Activated CD8-positive, alpha-beta T cell treated with anti-CD3 and anti-CD28 coated beads for 36 hours (primary cell): ENCODE measurements around the gene PARK7. TPM values are rescaled to one million over a fixed set of nuclear protein-coding genes. Genes with fewer than 3 reads are reported as not detected.

Experiments used
- ATAC-seq: fragments of 200-7000 bp; cut with Tn5 transposase; one replicate; pipeline ENCODE4 v1.10.0; 2021; ENCODE audit warnings: mild to moderate bottlenecking, moderate library complexity
- CTCF ChIA-PET: fragments of 350-600 bp; sonication (Branson Sonifier 250); formaldehyde crosslinking; loops from one replicate; lab custom pipeline; 2021; ENCODE audit warnings: antibody characterized with exemption; lab: Charles Lee
- POLR2A ChIA-PET: fragments of 350-600 bp; sonication (Branson Sonifier 250); formaldehyde crosslinking; loops from one replicate; lab custom pipeline; 2021; ENCODE audit warnings: antibody characterized with exemption; lab: Charles Lee
- DNase-seq: peaks from one replicate; pipeline ENCODE4 v3.0.0-alpha.2; 2020
- H3K27ac Mint-ChIP-seq: one replicate; pipeline ENCODE4 v1.8.0; 2021; ENCODE audit warnings: mild to moderate bottlenecking, mixed read lengths
- H3K27me3 Mint-ChIP-seq: one replicate; pipeline ENCODE4 v1.8.0; 2021; ENCODE audit warnings: mixed read lengths
- H3K36me3 Mint-ChIP-seq: one replicate; pipeline ENCODE4 v1.8.0; 2021; ENCODE audit warnings: low read depth, mixed read lengths
- H3K4me1 Mint-ChIP-seq: one replicate; pipeline ENCODE4 v1.8.0; 2021; ENCODE audit warnings: low read depth, mixed read lengths
- H3K4me3 Mint-ChIP-seq: one replicate; pipeline ENCODE4 v1.8.0; 2021; ENCODE audit warnings: mild to moderate bottlenecking, moderate library complexity, mixed read lengths
- H3K9me3 Mint-ChIP-seq: one replicate; pipeline ENCODE4 v1.8.0; 2021; ENCODE audit warnings: mixed read lengths
- intact Hi-C: fragments of 100-400 bp; cut with micrococcal nuclease; formaldehyde crosslinking; loops from one replicate; pipeline ENCODE4 v1.10.0; 2022
- total RNA-seq, 2 experiments: library from RNA; stranded (reverse); gene quantifications; one replicate each; pipeline ENCODE4 v1.2.3, GENCODE V29; 2021
- TF ChIP-seq, protein P1 (sequence below): fragments of 200-600 bp; IDR thresholded peaks from one replicate; pipeline ENCODE4 v1.8.0; 2022; ENCODE audit warnings: antibody characterized with exemption, mild to moderate bottlenecking

Gene PARK7
- total RNA-seq, 2 experiments from 2014 or later = 539 to 552 TPM

DNA sequence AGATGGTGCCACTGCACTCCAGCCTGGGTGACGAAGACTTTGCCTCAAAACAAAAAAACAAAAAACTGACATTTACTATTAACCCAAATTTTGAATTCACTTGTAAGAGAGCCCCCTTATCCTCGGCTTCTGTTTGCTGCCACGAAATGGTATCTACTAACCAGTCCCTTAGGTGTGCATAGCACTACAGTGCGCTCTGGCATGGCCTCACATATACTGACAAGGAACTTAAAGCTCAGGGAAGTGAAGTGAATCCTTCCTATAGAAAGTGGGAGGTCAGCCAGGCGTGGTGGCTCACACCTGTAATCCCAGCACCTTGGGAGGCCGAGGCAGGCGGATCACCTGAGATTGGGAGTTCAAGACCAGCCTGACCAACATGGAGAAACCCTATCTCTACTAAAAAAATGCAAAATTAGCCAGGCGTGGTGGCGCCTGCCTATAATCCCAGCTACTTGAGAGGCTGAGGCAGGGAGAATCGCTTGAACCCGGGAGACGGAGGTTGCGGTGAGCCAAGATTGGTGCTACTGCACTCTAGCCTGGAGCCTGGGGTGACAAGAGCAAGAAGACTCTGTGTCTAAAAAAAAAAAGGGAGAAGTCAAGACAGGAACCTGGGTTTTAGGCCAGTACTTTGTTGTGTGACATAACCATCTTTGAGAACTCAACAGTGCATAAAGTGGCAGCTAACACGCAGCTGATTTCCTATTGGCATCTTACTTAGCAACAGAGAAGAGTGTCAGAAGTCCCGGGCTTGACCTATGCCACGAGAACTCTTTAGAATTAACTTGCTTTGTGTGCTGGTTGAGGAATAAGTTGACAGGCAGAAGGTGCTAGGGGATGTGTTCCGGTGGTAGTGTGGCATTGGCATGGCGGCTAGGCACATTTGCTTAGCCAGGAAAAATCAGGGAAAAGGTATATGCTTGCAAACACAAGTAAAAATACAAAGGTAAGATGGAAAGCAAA, 47.8 kb downstream of the PARK7 start:
- Mint-ChIP-seq H3K36me3 (no peaks in the 10 kb centered on the region), H3K4me3 (no peak overlapping the region), H3K27ac (no peak overlapping the region), H3K9me3 (no peaks in the 10 kb centered on the region), H3K27me3 (no peaks in the 10 kb centered on the region), H3K4me1 (no peaks in the 10 kb centered on the region)
- no peak for ATAC-seq
- intact Hi-C loops = no loop called here
- TF ChIP-seq, protein P1, sequence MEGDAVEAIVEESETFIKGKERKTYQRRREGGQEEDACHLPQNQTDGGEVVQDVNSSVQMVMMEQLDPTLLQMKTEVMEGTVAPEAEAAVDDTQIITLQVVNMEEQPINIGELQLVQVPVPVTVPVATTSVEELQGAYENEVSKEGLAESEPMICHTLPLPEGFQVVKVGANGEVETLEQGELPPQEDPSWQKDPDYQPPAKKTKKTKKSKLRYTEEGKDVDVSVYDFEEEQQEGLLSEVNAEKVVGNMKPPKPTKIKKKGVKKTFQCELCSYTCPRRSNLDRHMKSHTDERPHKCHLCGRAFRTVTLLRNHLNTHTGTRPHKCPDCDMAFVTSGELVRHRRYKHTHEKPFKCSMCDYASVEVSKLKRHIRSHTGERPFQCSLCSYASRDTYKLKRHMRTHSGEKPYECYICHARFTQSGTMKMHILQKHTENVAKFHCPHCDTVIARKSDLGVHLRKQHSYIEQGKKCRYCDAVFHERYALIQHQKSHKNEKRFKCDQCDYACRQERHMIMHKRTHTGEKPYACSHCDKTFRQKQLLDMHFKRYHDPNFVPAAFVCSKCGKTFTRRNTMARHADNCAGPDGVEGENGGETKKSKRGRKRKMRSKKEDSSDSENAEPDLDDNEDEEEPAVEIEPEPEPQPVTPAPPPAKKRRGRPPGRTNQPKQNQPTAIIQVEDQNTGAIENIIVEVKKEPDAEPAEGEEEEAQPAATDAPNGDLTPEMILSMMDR = no peak
- ChIA-PET CTCF (no interaction called here), POLR2A (no interaction called here)
- no peak for DNase-seq

DNA sequence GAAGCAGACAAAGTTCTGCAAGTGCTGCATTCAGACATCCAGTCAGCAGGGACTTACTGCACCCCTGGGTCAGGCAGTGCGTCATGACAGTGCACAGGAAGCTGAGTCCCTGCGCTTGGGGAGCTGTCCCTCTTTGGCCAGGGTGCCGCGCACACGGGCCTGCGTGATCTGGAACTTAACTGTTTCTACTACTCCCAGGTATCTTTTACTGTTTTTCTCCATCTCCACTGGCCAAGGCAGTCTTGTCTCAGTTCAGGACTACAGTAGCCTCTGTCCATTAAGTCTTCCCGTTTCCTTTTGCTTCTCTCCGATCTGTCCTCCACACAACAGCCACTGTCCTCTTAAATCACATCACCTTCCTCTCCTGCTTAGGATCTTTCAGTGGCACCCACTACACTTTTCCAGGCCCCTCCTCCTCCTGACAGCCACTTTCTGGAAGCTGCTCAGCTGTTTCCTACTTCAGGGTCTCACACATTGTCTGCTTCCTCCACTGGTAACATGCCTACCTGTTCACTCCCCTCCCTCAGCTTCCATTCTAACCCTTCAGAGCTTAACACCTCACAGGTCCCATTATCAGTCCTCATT, 48.7 kb downstream of the PARK7 start:
- POLR2A ChIA-PET = no interaction called here
- intact Hi-C loops = no loop called here
- Mint-ChIP-seq H3K4me1 (peaks cover 4% of the 10 kb centered on the region), H3K9me3 (no peaks in the 10 kb centered on the region), H3K27me3 (no peaks in the 10 kb centered on the region), H3K27ac (no peak overlapping the region), H3K4me3 (no peak overlapping the region), H3K36me3 (no peaks in the 10 kb centered on the region)
- TF ChIP-seq, protein P1 = no peak
- DNase-seq (no peak), ATAC-seq (no peak)
- CTCF ChIA-PET = interaction anchor here (10.2 kb wide), 1 partner anchor 339 kb away, joined by 120 read pairs; no protein-coding TSS in a partner anchor

DNA sequence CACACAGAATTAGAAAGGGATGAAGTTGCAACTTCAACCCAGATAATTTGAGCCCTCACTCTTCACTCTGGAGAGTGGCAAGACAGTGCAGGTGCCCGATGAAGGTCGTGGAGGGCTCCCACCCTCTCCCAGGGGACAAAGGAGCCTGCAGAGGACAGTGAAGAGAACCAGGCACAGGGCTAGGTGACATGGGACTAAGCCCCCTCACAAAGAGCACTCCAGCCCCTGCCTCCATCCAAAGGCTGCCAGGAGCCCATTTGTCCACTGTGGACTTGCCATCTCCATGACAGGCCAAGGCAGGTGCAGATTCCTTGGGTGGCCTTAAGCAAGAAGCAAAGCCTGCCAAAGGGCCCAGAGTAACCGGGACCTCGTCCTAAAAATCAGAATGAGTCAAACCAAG, 49.5 kb downstream of the PARK7 start:
- CTCF ChIA-PET = interaction anchor here (1.1 to 10.2 kb wide), 5 partner anchors 9 to 398 kb away, joined by 3 to 120 read pairs (median 5); no protein-coding TSS in a partner anchor
- no peak for DNase-seq
- POLR2A ChIA-PET = no interaction called here
- no peaks in the 10 kb centered on the region for H3K36me3 Mint-ChIP-seq
- ATAC-seq = no peak
- H3K4me1 Mint-ChIP-seq = peaks cover 4% of the 10 kb centered on the region
- TF ChIP-seq, protein P1 = no peak
- H3K9me3 Mint-ChIP-seq = no peaks in the 10 kb centered on the region
- H3K27me3 Mint-ChIP-seq = peaks cover 3% of the 10 kb centered on the region
- H3K27ac Mint-ChIP-seq = no peak overlapping the region
- H3K4me3 Mint-ChIP-seq = no peak overlapping the region
- intact Hi-C loops = no loop called here

- intact Hi-C loops = no loop called here
- TF ChIP-seq, protein P1 = no peak
- Mint-ChIP-seq H3K27ac (no peak overlapping the region), H3K4me3 (no peak overlapping the region), H3K9me3 (no peaks in the 10 kb centered on the region), H3K36me3 (no peaks in the 10 kb centered on the region), H3K27me3 (peaks cover 8% of the 10 kb centered on the region), H3K4me1 (peaks cover 4% of the 10 kb centered on the region)
- ATAC-seq (no peak), DNase-seq (no peak)
- CTCF ChIA-PET = interaction anchor here (0.6 to 10.2 kb wide), 12 partner anchors 8 to 715 kb away, joined by 3 to 120 read pairs (median 4); no protein-coding TSS in a partner anchor
- POLR2A ChIA-PET = no interaction called here
Measured at GRCh38 chr1:8011923-8012858, 50.7 kb downstream of the PARK7 start.
